OCI-LY1 (cell line): ENCODE measurements around the gene C4orf36.

Experiments used
- H2AFZ ChIP-seq: fragments of 200-600 bp; sonication (generic), shearing (Covaris generic); 2 replicates; pipeline ENCODE4 v1.6.0; 2014; ENCODE audit warnings: antibody characterized with exemption, mild to moderate bottlenecking, low read length
- H3F3A ChIP-seq: fragments of 200-600 bp; sonication (generic), shearing (Covaris generic); 2 replicates; pipeline ENCODE4 v1.6.0; 2014; ENCODE audit warnings: mild to moderate bottlenecking, antibody characterized with exemption, low read length, moderate library complexity; ENCODE audit not compliant: insufficient read depth
- H3K27ac ChIP-seq: fragments of 200-600 bp; sonication (generic); 2 replicates; pipeline ENCODE4 v1.5.1; 2014; ENCODE audit warnings: low read length, mixed run types, mild to moderate bottlenecking, low read depth; ENCODE audit not compliant: poor library complexity, severe bottlenecking
- H3K27me3 ChIP-seq: fragments of 200-600 bp; sonication (generic); 2 replicates; pipeline ENCODE4 v1.6.0; 2014; ENCODE audit warnings: antibody characterized with exemption, mild to moderate bottlenecking, low read length, moderate library complexity; ENCODE audit not compliant: insufficient read depth
- H3K36me3 ChIP-seq: fragments of 200-600 bp; sonication (generic); 2 replicates; pipeline ENCODE4 v1.6.1; 2014; ENCODE audit warnings: mild to moderate bottlenecking, antibody characterized with exemption, low read length, moderate library complexity, mixed read lengths; ENCODE audit not compliant: insufficient read depth
- H3K4me1 ChIP-seq: fragments of 200-600 bp; sonication (generic); 2 replicates; pipeline ENCODE4 v1.5.1; 2014; ENCODE audit warnings: mild to moderate bottlenecking, low read length, moderate library complexity; ENCODE audit not compliant: insufficient read depth, severe bottlenecking
- H3K4me2 ChIP-seq: fragments of 200-600 bp; sonication (generic), shearing (Covaris generic); 2 replicates; pipeline ENCODE4 v1.6.1; 2014; ENCODE audit warnings: low read length
- H3K4me3 ChIP-seq: fragments of 200-600 bp; sonication (generic); 2 replicates; pipeline ENCODE4 v1.5.1; 2014; ENCODE audit warnings: low read length, low read depth, mild to moderate bottlenecking, mixed read lengths; ENCODE audit not compliant: poor library complexity, severe bottlenecking
- H3K79me2 ChIP-seq: fragments of 200-600 bp; shearing (Covaris generic); 2 replicates; pipeline ENCODE4 v1.6.1; 2016; ENCODE audit warnings: mixed run types, low read length, mixed read lengths; ENCODE audit not compliant: insufficient read depth
- H3K9ac ChIP-seq: fragments of 200-600 bp; sonication (generic), shearing (Covaris generic); 2 replicates; pipeline ENCODE4 v1.6.1; 2014; ENCODE audit warnings: mild to moderate bottlenecking, low read length, mixed read lengths
- H3K9me2 ChIP-seq: fragments of 200-600 bp; sonication (generic), shearing (Covaris generic); 2 replicates; pipeline ENCODE4 v1.6.1; 2014; ENCODE audit warnings: low read depth, mild to moderate bottlenecking, low read length, mixed read lengths
- H3K9me3 ChIP-seq: fragments of 200-600 bp; shearing (Covaris generic); 2 replicates; pipeline ENCODE4 v1.6.1; 2014; ENCODE audit warnings: low read length, mixed read lengths
- H4K20me1 ChIP-seq: fragments of 200-600 bp; sonication (generic), shearing (Covaris generic); 2 replicates; pipeline ENCODE4 v1.6.0; 2016; ENCODE audit warnings: mild to moderate bottlenecking, low read length; ENCODE audit not compliant: insufficient read depth
- EZH2 ChIP-seq: fragments of 200-600 bp; sonication (generic), shearing (Covaris generic); IDR thresholded peaks from 2 replicates; pipeline ENCODE4 v1.8.0; 2017; ENCODE audit warnings: borderline replicate concordance, mixed run types, mild to moderate bottlenecking, antibody characterized with exemption, low read length, moderate library complexity, mixed read lengths
- TF ChIP-seq, protein P1 (sequence below): fragments of 200-600 bp; sonication (generic), shearing (Covaris generic); IDR thresholded peaks from 2 replicates; pipeline ENCODE4 v1.5.1; 2017; ENCODE audit warnings: mild to moderate bottlenecking, antibody characterized with exemption, low read length, moderate library complexity, mixed read lengths

Gene C4orf36

DNA sequence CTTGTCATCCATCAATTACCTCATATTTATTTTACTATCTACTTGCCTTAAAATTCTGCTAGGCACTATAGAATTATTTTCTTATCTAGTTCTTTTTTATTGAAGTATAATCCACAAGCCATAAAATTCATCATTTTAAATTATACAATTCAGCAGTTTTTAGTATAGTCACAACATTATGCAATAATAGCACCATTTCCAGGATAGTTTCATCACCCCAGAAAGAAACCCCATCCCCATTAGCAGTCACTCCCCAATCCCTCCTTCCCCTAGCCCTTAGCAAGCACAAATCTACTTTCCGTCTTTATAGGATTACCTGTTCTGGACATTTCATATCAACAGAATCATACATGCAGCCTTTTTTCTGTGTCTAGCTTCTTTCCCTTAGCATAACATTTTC is 58.6 kb downstream of the C4orf36 start:
- no peak overlapping the region for H2AFZ ChIP-seq
- no peak overlapping the region for H3K4me2 ChIP-seq
- H3K4me3 ChIP-seq = no peak overlapping the region
- H3K79me2 ChIP-seq = no peaks in the 10 kb centered on the region
- no peaks in the 10 kb centered on the region for H3K4me1 ChIP-seq
- H3F3A ChIP-seq = no peaks in the 10 kb centered on the region
- no peak for TF ChIP-seq EZH2
- TF ChIP-seq, protein P1, sequence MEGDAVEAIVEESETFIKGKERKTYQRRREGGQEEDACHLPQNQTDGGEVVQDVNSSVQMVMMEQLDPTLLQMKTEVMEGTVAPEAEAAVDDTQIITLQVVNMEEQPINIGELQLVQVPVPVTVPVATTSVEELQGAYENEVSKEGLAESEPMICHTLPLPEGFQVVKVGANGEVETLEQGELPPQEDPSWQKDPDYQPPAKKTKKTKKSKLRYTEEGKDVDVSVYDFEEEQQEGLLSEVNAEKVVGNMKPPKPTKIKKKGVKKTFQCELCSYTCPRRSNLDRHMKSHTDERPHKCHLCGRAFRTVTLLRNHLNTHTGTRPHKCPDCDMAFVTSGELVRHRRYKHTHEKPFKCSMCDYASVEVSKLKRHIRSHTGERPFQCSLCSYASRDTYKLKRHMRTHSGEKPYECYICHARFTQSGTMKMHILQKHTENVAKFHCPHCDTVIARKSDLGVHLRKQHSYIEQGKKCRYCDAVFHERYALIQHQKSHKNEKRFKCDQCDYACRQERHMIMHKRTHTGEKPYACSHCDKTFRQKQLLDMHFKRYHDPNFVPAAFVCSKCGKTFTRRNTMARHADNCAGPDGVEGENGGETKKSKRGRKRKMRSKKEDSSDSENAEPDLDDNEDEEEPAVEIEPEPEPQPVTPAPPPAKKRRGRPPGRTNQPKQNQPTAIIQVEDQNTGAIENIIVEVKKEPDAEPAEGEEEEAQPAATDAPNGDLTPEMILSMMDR = no peak
- no peaks in the 10 kb centered on the region for H4K20me1 ChIP-seq
- no peak overlapping the region for H3K9ac ChIP-seq
- H3K27ac ChIP-seq = no peak overlapping the region
- H3K36me3 ChIP-seq = no peaks in the 10 kb centered on the region
- no peaks in the 10 kb centered on the region for H3K9me3 ChIP-seq
- no peaks in the 10 kb centered on the region for H3K9me2 ChIP-seq
- no peaks in the 10 kb centered on the region for H3K27me3 ChIP-seq

DNA sequence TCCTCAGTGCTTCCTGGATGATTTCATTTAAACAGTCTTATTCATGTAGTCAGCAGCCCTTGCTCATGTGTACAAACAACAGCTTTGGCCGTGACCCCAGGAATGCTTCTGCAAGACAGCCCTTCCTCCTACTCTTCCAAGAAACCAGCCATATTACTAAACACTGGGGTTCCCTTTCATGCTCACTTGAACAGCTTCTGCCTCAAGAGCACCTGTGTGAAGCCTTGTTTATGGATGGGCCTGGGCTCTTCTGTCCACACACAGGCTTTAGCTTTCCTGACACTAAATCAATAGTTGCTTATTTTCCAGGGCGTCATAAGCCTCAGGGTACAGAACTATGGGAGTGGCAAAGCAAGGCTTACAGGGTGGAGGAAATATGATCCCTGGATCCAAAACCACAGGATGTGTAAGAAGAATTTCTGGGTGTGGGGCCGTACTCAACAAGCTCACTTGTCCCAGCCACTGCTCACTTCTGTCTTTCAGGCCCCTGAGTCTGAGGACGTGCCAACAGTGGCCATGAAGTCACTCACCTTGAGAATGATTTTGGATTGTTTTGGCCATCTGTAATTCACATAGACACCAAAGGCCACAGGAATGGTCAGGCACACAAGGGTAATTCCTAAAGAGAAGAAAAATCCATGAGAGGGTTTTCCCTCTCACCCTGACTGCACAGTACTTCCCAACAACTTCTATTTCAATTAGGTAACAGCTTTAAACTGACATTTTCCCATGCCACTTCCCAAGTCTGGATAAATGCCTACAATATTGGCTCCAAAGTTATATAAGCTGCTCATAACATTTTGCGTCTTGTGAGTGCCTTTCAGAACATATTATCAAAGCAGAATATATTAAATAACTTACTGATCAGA is 60.7 kb downstream of the C4orf36 start:
- Histone ChIP-seq H3K4me2 (no peak overlapping the region), H3K27me3 (no peaks in the 10 kb centered on the region), H3K27ac (no peak overlapping the region), H3K4me3 (no peak overlapping the region), H3K4me1 (no peaks in the 10 kb centered on the region), H3K9me2 (no peaks in the 10 kb centered on the region), H3K36me3 (no peaks in the 10 kb centered on the region), H4K20me1 (no peaks in the 10 kb centered on the region), H3F3A (no peaks in the 10 kb centered on the region), H3K79me2 (no peaks in the 10 kb centered on the region), H2AFZ (no peak overlapping the region), H3K9ac (no peak overlapping the region), H3K9me3 (no peaks in the 10 kb centered on the region)
- TF ChIP-seq EZH2 = no peak
- TF ChIP-seq, protein P1 = no peak
